ENCODE measurements around the gene GAGE13.
"Not testable (repeated sequence)": the region's sequence is repeated elsewhere in the genome, so short reads cannot be mapped to it uniquely, and the experiment has no call there.

Gene GAGE13, protein sequence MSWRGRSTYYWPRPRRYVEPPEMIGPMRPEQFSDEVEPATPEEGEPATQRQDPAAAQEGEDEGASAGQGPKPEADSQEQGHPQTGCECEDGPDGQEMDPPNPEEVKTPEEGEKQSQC

DNA sequence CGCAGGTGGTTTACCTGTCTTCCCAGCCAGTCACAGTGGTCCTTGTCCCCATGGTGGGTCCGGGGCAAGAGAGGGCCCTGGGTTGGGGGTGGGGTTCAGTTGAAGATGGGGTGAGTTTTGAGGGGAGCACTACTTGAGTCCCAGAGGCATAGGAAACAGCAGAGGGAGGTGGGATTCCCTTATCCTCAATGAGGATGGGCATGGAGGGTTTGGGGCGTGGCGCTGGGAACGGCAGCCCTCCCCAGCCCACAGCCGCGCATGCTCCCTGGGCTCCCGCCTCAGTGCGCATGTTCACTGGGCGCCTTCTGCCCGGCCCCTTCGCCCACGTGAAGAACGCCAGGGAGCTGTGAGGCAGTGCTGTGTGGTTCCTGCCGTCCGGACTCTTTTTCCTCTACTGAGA lies at the start of gene GAGE13:
Gene GAGE13, plus strand, starts transcription at position 301 of the 400 bp plus-strand sequence. CDS start 1,156 bp downstream, outside the sequence.
- H3K27me3 ChIP-seq (ENCODE audit: control insufficient read depth, low read length); H4K20me1 ChIP-seq (ENCODE audit: control insufficient read depth, insufficient read depth, low read depth, low read length); H3F3A ChIP-seq (ENCODE audit: control insufficient read depth, insufficient read depth); H3K4me3 ChIP-seq (ENCODE audit: low read length); H3K4me1 ChIP-seq (ENCODE audit: control insufficient read depth, low read length); H3K27ac ChIP-seq (ENCODE audit: low read depth, low read length); H3K9me3 ChIP-seq (ENCODE audit: control insufficient read depth, insufficient read depth, low read length); H3K36me3 ChIP-seq (ENCODE audit: control insufficient read depth, low read length); H3K4me2 ChIP-seq (ENCODE audit: low read length); H3K79me2 ChIP-seq (ENCODE audit: control insufficient read depth, low read length); H3K9me2 ChIP-seq (replicated peaks; ENCODE audit: control insufficient read depth, low read length): not testable (repeated sequence)

DNA sequence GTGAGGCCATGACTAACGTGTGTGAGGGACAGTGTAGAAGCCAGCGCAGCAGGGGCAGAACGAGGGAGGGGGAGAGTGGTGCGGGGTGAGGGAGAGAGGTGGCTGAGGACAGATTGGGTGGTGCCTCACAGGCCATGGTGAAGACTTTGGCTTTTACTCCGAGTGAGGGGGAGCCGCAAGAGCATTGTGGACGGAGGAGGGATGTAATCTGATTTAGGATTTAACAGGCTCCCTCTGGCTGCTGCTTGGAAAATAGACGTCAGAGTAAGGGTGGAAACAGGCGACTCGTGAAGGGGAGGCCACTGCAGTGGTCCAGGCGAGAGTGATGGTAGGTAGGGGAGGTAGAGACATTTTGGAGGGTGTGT lies 48.8 kb upstream of the GAGE13 start:
- H3K9me3 ChIP-seq (ENCODE audit: control insufficient read depth, insufficient read depth, low read length): no peaks in the 10 kb centered on the region
- no peak overlapping the region for H3K4me2 ChIP-seq (ENCODE audit: low read length)
- peaks cover 2% of the 10 kb centered on the region; the same call in 1 of the 2 replicates for H3K79me2 ChIP-seq (ENCODE audit: control insufficient read depth, low read length)
- no peaks in the 10 kb centered on the region for H4K20me1 ChIP-seq (ENCODE audit: control insufficient read depth, insufficient read depth, low read depth, low read length)
- TF ChIP-seq, protein P1, sequence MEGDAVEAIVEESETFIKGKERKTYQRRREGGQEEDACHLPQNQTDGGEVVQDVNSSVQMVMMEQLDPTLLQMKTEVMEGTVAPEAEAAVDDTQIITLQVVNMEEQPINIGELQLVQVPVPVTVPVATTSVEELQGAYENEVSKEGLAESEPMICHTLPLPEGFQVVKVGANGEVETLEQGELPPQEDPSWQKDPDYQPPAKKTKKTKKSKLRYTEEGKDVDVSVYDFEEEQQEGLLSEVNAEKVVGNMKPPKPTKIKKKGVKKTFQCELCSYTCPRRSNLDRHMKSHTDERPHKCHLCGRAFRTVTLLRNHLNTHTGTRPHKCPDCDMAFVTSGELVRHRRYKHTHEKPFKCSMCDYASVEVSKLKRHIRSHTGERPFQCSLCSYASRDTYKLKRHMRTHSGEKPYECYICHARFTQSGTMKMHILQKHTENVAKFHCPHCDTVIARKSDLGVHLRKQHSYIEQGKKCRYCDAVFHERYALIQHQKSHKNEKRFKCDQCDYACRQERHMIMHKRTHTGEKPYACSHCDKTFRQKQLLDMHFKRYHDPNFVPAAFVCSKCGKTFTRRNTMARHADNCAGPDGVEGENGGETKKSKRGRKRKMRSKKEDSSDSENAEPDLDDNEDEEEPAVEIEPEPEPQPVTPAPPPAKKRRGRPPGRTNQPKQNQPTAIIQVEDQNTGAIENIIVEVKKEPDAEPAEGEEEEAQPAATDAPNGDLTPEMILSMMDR (IDR thresholded peaks at IDR 0.05; ENCODE audit: low read depth, low read length, poor library complexity, severe bottlenecking): no peak
- no peak for TF ChIP-seq EZH2phosphoT487 (IDR thresholded peaks at IDR 0.05; ENCODE audit: borderline replicate concordance, low read length)
- no peaks in the 10 kb centered on the region for H3K4me1 ChIP-seq (ENCODE audit: control insufficient read depth, low read length)
- H3K4me3 ChIP-seq (ENCODE audit: low read length): no peak overlapping the region
- no peaks in the 10 kb centered on the region for H3F3A ChIP-seq (ENCODE audit: control insufficient read depth, insufficient read depth)
- no peaks in the 10 kb centered on the region for H3K9me2 ChIP-seq (replicated peaks; ENCODE audit: control insufficient read depth, low read length)
- H3K36me3 ChIP-seq (ENCODE audit: control insufficient read depth, low read length): no peaks in the 10 kb centered on the region
- H3K27me3 ChIP-seq (ENCODE audit: control insufficient read depth, low read length): no peaks in the 10 kb centered on the region
- H3K27ac ChIP-seq (ENCODE audit: low read depth, low read length): no peak overlapping the region

- H3K9me3 ChIP-seq (ENCODE audit: control insufficient read depth, insufficient read depth, low read length): no peaks in the 10 kb centered on the region
- H3K27me3 ChIP-seq (ENCODE audit: control insufficient read depth, low read length): no peaks in the 10 kb centered on the region
- no peak overlapping the region for H3K4me2 ChIP-seq (ENCODE audit: low read length)
- no peaks in the 10 kb centered on the region for H4K20me1 ChIP-seq (ENCODE audit: control insufficient read depth, insufficient read depth, low read depth, low read length)
- H3K9me2 ChIP-seq (replicated peaks; ENCODE audit: control insufficient read depth, low read length): no peaks in the 10 kb centered on the region
- H3K4me3 ChIP-seq (ENCODE audit: low read length): no peak overlapping the region
- no peaks in the 10 kb centered on the region for H3K36me3 ChIP-seq (ENCODE audit: control insufficient read depth, low read length)
- no peak for TF ChIP-seq EZH2phosphoT487 (IDR thresholded peaks at IDR 0.05; ENCODE audit: borderline replicate concordance, low read length)
- TF ChIP-seq, protein P1 (IDR thresholded peaks at IDR 0.05; ENCODE audit: low read depth, low read length, poor library complexity, severe bottlenecking): no peak
- H3K4me1 ChIP-seq (ENCODE audit: control insufficient read depth, low read length): no peaks in the 10 kb centered on the region
- H3F3A ChIP-seq (ENCODE audit: control insufficient read depth, insufficient read depth): no peaks in the 10 kb centered on the region
- no peak overlapping the region for H3K27ac ChIP-seq (ENCODE audit: low read depth, low read length)
- H3K79me2 ChIP-seq (ENCODE audit: control insufficient read depth, low read length): no peaks in the 10 kb centered on the region
These were observed 47.2 kb upstream of the GAGE13 start for GRCh38 chrX:49284212-49284611.

DNA sequence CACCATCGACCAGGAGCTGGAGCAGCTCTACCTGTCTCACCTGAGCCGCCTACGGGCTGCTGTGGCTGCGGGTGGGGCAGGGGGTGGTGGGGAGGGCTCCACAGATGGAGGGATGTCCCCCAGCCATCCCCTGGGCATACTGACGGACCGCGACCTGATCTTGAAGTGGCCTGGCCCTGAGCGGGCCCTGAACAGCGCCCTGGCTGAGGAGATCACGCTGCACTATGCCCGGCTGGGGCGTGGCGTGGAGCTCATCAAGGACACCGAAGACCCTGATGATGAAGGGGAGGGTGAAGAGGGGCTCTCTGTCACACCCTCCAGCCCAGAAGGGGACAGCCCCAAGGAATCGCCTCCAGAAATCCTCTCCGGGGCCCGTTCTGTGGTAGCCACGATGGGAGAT lies 45.2 kb upstream of the GAGE13 start:
- no peaks in the 10 kb centered on the region for H3F3A ChIP-seq (ENCODE audit: control insufficient read depth, insufficient read depth)
- H3K27me3 ChIP-seq (ENCODE audit: control insufficient read depth, low read length): no peaks in the 10 kb centered on the region
- TF ChIP-seq, protein P1 (IDR thresholded peaks at IDR 0.05; ENCODE audit: low read depth, low read length, poor library complexity, severe bottlenecking): no peak
- TF ChIP-seq EZH2phosphoT487 (IDR thresholded peaks at IDR 0.05; ENCODE audit: borderline replicate concordance, low read length): no peak

More for the DNA sequence above, 45.2 kb upstream of the GAGE13 start:
- Histone ChIP-seq H3K4me1 (ENCODE audit: control insufficient read depth, low read length) (no peaks in the 10 kb centered on the region), H4K20me1 (ENCODE audit: control insufficient read depth, insufficient read depth, low read depth, low read length) (no peaks in the 10 kb centered on the region), H3K27ac (ENCODE audit: low read depth, low read length) (no peak overlapping the region), H3K79me2 (ENCODE audit: control insufficient read depth, low read length) (no peaks in the 10 kb centered on the region), H3K36me3 (ENCODE audit: control insufficient read depth, low read length) (no peaks in the 10 kb centered on the region), H3K4me2 (ENCODE audit: low read length) (no peak overlapping the region), H3K4me3 (ENCODE audit: low read length) (no peak overlapping the region), H3K9me2 (replicated peaks; ENCODE audit: control insufficient read depth, low read length) (no peaks in the 10 kb centered on the region), H3K9me3 (ENCODE audit: control insufficient read depth, insufficient read depth, low read length) (no peaks in the 10 kb centered on the region)

Data from DOHH2 (cell line).